ENCODE data around the gene TMTC1. TPM values are rescaled to one million over a fixed set of nuclear protein-coding genes. Genes with fewer than 3 reads are reported as not detected.

TMTC1 gene
- total RNA-seq, 2 donors from 2014 or later, result 76.3 to 160 TPM

- no peak for ATAC-seq (ENCODE audit: insufficient number of reproducible peaks, low FRiP score, low read depth)
- no peaks in the 10 kb centered on the region for H3K9me3 ChIP-seq
Measured at GRCh38 chr12:29780084-29780483, 3.7 kb downstream of the TMTC1 start.

DNA sequence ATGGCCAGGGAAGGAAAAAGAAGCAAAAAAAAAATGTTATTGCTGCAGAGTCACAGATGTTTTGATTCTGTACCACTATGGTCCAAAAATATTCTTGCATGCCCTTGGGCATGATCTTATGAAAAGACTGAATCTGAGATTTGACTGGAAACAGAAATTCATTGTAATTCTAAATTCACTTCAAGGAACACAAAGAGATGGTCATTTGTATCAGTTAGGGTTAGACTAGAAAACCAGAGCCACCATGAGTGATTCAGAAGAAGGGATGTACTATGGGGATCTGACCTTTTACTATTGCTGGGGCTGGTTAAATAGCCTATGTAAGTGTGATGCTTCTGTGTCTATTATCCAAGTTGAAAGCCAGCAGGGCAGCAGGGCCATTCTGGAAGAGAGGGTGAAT, 5.2 kb downstream of the TMTC1 start:
- peaks cover 8 to 34% of the 10 kb centered on the region in 2 donors for H3K4me1 ChIP-seq (ENCODE audit: control insufficient read depth in 1 of 2, low read depth in 2 of 2)
- H3K36me3 ChIP-seq, result no peaks in the 10 kb centered on the region
- H3K9me3 ChIP-seq, result no peaks in the 10 kb centered on the region
- TF ChIP-seq, protein P1, sequence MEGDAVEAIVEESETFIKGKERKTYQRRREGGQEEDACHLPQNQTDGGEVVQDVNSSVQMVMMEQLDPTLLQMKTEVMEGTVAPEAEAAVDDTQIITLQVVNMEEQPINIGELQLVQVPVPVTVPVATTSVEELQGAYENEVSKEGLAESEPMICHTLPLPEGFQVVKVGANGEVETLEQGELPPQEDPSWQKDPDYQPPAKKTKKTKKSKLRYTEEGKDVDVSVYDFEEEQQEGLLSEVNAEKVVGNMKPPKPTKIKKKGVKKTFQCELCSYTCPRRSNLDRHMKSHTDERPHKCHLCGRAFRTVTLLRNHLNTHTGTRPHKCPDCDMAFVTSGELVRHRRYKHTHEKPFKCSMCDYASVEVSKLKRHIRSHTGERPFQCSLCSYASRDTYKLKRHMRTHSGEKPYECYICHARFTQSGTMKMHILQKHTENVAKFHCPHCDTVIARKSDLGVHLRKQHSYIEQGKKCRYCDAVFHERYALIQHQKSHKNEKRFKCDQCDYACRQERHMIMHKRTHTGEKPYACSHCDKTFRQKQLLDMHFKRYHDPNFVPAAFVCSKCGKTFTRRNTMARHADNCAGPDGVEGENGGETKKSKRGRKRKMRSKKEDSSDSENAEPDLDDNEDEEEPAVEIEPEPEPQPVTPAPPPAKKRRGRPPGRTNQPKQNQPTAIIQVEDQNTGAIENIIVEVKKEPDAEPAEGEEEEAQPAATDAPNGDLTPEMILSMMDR (IDR thresholded peaks at IDR 0.05), result no peak
- H3K27me3 ChIP-seq (replicated peaks; ENCODE audit: insufficient read depth), result no peaks in the 10 kb centered on the region
- no peak overlapping the region for H3K27ac ChIP-seq
- no peak overlapping the region for H3K4me3 ChIP-seq
- no peak for ATAC-seq (ENCODE audit: insufficient number of reproducible peaks, low FRiP score, low read depth)
- DNase-seq (ENCODE audit: low spot score), result no peak

More at GRCh38 chr12:29780084-29780483, 3.7 kb downstream of the TMTC1 start:
- DNase-seq (ENCODE audit: low spot score), result no peak
- Histone ChIP-seq H3K27me3 (replicated peaks; ENCODE audit: insufficient read depth) (no peaks in the 10 kb centered on the region), H3K4me1 (ENCODE audit: control insufficient read depth in 1 of 2, low read depth in 2 of 2) (peaks cover 8 to 34% of the 10 kb centered on the region in 2 donors), H3K36me3 (no peaks in the 10 kb centered on the region), H3K4me3 (no peak overlapping the region), H3K27ac (no peak overlapping the region)
- TF ChIP-seq, protein P1 (IDR thresholded peaks at IDR 0.05), result no peak

GRCh38 chr12:29773076-29773475, 10.7 kb downstream of the TMTC1 start:
- H3K27ac ChIP-seq, result no peak overlapping the region
- H3K36me3 ChIP-seq, result no peaks in the 10 kb centered on the region
- TF ChIP-seq, protein P1 (IDR thresholded peaks at IDR 0.05), result no peak
- H3K4me3 ChIP-seq, result no peak overlapping the region
- DNase-seq (ENCODE audit: low spot score), result no peak
- peaks cover 15 to 20% of the 10 kb centered on the region in 2 donors for H3K4me1 ChIP-seq (ENCODE audit: control insufficient read depth in 1 of 2, low read depth in 2 of 2)
- no peaks in the 10 kb centered on the region for H3K27me3 ChIP-seq (replicated peaks; ENCODE audit: insufficient read depth)
- no peak for ATAC-seq (ENCODE audit: insufficient number of reproducible peaks, low FRiP score, low read depth)
- no peaks in the 10 kb centered on the region for H3K9me3 ChIP-seq

- no peak for DNase-seq (ENCODE audit: low spot score)
- TF ChIP-seq, protein P1 (IDR thresholded peaks at IDR 0.05), result no peak
- Histone ChIP-seq H3K9me3 (no peaks in the 10 kb centered on the region), H3K27me3 (replicated peaks; ENCODE audit: insufficient read depth) (no peaks in the 10 kb centered on the region), H3K27ac (no peak overlapping the region), H3K4me3 (no peak overlapping the region), H3K36me3 (no peaks in the 10 kb centered on the region), H3K4me1 (ENCODE audit: control insufficient read depth in 1 of 2, low read depth in 2 of 2) (peaks cover 13 to 14% of the 10 kb centered on the region in 2 donors)
- ATAC-seq (ENCODE audit: insufficient number of reproducible peaks, low FRiP score, low read depth), result no peak
Measured at GRCh38 chr12:29771786-29772185, 12.0 kb downstream of the TMTC1 start.

DNA sequence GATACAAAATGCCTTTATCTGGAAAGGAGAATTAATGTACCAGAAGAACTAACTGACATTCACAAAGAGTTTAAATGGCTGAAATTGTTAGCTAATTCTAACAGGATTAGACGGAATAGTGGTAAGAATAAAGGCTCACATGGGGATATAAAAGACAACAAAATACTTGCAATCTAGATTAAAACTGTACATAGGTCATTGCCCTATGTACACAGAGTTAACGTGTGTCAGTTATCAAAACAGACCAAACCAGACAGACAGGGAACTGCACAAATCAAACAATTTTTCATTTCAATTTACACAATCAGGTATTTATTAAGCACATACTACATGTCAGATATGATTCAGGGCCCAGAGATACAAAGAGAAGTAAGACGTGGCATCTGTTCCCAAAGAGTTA, 12.6 kb downstream of the TMTC1 start:
- Histone ChIP-seq H3K36me3 (no peaks in the 10 kb centered on the region), H3K4me1 (ENCODE audit: control insufficient read depth in 1 of 2, low read depth in 2 of 2) (peaks cover 13 to 14% of the 10 kb centered on the region in 2 donors), H3K27me3 (replicated peaks; ENCODE audit: insufficient read depth) (no peaks in the 10 kb centered on the region), H3K27ac (no peak overlapping the region), H3K4me3 (no peak overlapping the region), H3K9me3 (no peaks in the 10 kb centered on the region)
- ATAC-seq (ENCODE audit: insufficient number of reproducible peaks, low FRiP score, low read depth) (no peak), DNase-seq (ENCODE audit: low spot score) (no peak)
- TF ChIP-seq, protein P1 (IDR thresholded peaks at IDR 0.05), result no peak
